Measurements from ENCODE around the gene RSBN1L.

The RSBN1L gene

DNA sequence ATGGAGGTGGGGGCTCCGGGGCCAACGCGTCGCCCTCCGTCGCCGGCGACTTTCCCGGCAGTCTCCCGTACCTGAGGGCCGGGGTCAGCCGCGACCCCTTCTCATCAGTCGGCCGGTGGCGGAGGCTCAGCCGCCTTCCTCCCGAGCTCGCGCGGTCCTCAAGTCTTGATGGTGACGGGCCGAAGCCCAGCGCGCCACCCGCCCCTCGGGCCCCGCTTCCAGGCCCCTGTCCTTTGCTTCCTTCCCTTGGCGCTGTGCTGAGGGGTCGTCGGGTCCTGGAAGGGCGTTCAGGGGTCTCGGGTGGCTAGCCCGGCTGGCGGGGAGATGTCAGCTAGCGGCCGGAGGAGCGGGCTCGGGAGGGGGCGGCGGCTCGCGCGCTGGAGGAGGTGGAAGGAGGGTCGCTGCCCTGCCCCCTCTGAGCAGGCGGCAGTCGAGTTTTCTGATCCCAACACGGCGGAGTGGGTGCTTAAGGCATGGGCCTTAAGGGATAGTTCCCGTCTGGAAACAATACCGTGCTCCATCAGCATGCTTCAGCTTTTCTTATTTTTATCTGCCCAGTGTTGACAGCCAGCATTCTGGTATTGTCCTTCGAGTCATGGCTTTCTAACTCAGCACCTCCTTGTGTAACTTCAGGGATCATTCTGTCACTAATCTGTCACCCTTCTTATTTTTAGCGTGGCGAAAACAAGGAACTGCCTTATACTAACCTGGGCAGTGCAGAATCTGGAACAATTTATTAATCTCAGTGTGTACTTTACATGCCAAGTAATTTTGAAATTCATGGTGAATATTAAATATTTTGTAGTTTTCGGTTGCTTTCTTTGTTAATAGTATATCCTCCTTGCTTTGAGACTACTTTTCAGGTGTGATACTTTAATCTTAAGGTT lies 103.1 kb downstream of the RSBN1L start:
- 3% methylated on average over 55 of the region's 55 CpGs for WGBS, 2 experiments
- Histone ChIP-seq H3K4me3 (ENCODE audit: insufficient read depth, low read depth, low read length) (peak overlapping the region; percentile 94), H3K27ac (ENCODE audit: insufficient read depth, low read depth, low read length, poor library complexity, severe bottlenecking) (peak overlapping the region; percentile 82), H3K4me1 (ENCODE audit: control insufficient read depth, insufficient read depth, low read length) (peaks cover 8% of the 10 kb centered on the region), H3K27me3 (ENCODE audit: control insufficient read depth, insufficient read depth, low read length, poor library complexity, severe bottlenecking) (no peaks in the 10 kb centered on the region), H3K9me3 (ENCODE audit: control insufficient read depth, low read length) (no peaks in the 10 kb centered on the region), H3K36me3 (ENCODE audit: control insufficient read depth, insufficient read depth, low read length) (no peaks in the 10 kb centered on the region)

GRCh38 chr7:77800158-77800557 lies 103.9 kb downstream of the RSBN1L start:
- Histone ChIP-seq H3K27ac (ENCODE audit: insufficient read depth, low read depth, low read length, poor library complexity, severe bottlenecking) (no peak overlapping the region), H3K4me1 (ENCODE audit: control insufficient read depth, insufficient read depth, low read length) (peaks cover 8% of the 10 kb centered on the region), H3K4me3 (ENCODE audit: insufficient read depth, low read depth, low read length) (peak overlapping the region; percentile 94), H3K36me3 (ENCODE audit: control insufficient read depth, insufficient read depth, low read length) (no peaks in the 10 kb centered on the region), H3K9me3 (ENCODE audit: control insufficient read depth, low read length) (no peaks in the 10 kb centered on the region), H3K27me3 (ENCODE audit: control insufficient read depth, insufficient read depth, low read length, poor library complexity, severe bottlenecking) (no peaks in the 10 kb centered on the region)
- 77 to 84% methylated on average over 4 of the region's 4 CpGs for WGBS, 2 experiments

- H3K4me3 ChIP-seq (ENCODE audit: insufficient read depth, low read depth, low read length) = no peak overlapping the region
- H3K36me3 ChIP-seq (ENCODE audit: control insufficient read depth, insufficient read depth, low read length) = no peaks in the 10 kb centered on the region
- WGBS, 2 experiments = 93 to 100% methylated on average over 2 of the region's 2 CpGs
- H3K27ac ChIP-seq (ENCODE audit: insufficient read depth, low read depth, low read length, poor library complexity, severe bottlenecking) = no peak overlapping the region
- H3K27me3 ChIP-seq (ENCODE audit: control insufficient read depth, insufficient read depth, low read length, poor library complexity, severe bottlenecking) = no peaks in the 10 kb centered on the region
- no peaks in the 10 kb centered on the region for H3K9me3 ChIP-seq (ENCODE audit: control insufficient read depth, low read length)
- H3K4me1 ChIP-seq (ENCODE audit: control insufficient read depth, insufficient read depth, low read length) = peaks cover 8% of the 10 kb centered on the region
These were observed 104.5 kb downstream of the RSBN1L start for GRCh38 chr7:77800730-77801129.

- Histone ChIP-seq H3K4me3 (ENCODE audit: insufficient read depth, low read depth, low read length) (no peak overlapping the region), H3K4me1 (ENCODE audit: control insufficient read depth, insufficient read depth, low read length) (peaks cover 8% of the 10 kb centered on the region), H3K27ac (ENCODE audit: insufficient read depth, low read depth, low read length, poor library complexity, severe bottlenecking) (no peak overlapping the region), H3K27me3 (ENCODE audit: control insufficient read depth, insufficient read depth, low read length, poor library complexity, severe bottlenecking) (no peaks in the 10 kb centered on the region), H3K36me3 (ENCODE audit: control insufficient read depth, insufficient read depth, low read length) (no peaks in the 10 kb centered on the region), H3K9me3 (ENCODE audit: control insufficient read depth, low read length) (no peaks in the 10 kb centered on the region)
- WGBS, 2 experiments = 100% methylated on average over 1 to 2 of the region's 2 CpGs
These were observed 106.5 kb downstream of the RSBN1L start for GRCh38 chr7:77802557-77803405.

DNA sequence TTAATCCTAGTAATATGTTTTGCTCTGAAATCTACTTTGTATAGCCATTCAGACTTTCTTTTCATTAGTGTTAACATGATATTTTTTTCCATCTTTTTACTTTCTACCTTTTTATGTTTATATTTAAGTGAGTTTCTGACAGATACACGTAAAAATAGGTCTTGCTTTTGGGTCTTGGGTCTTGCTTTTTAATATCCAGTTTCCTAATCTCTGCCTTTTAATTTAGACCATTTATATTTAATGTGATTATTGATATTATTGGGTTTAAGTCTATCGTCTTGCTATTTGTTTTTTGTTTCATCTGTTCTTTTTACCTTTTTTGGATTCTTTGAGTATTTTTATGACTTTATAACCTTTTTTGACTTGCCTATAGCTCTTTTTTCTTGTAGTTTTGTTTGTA lies 110.2 kb downstream of the RSBN1L start:
- no peak overlapping the region for H3K4me3 ChIP-seq (ENCODE audit: insufficient read depth, low read depth, low read length)
- WGBS, 2 experiments = no CpG with 5 or more reads among the region's 2 CpGs
- H3K27ac ChIP-seq (ENCODE audit: insufficient read depth, low read depth, low read length, poor library complexity, severe bottlenecking) = no peak overlapping the region
- no peaks in the 10 kb centered on the region for H3K36me3 ChIP-seq (ENCODE audit: control insufficient read depth, insufficient read depth, low read length)
- no peaks in the 10 kb centered on the region for H3K4me1 ChIP-seq (ENCODE audit: control insufficient read depth, insufficient read depth, low read length)
- no peaks in the 10 kb centered on the region for H3K27me3 ChIP-seq (ENCODE audit: control insufficient read depth, insufficient read depth, low read length, poor library complexity, severe bottlenecking)
- no peaks in the 10 kb centered on the region for H3K9me3 ChIP-seq (ENCODE audit: control insufficient read depth, low read length)

DNA sequence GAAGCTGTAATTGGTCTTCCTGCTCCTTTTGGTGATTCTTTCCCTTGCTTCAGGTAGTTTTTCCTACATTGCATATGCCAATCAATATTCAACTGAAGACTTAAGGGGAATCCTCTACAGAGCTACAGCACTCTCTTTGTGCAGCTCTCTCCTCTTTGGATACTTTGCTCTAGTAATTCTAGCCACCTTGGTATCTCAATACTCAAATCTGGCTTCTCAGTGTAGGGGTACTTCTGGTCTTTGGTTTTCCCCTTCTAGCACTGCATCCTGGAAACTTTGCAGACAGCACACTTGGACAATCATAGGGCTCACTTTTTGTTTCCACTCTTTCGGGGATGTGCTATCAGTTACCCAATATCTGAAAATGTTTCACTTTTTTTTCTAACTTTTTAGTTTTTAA lies 112.3 kb downstream of the RSBN1L start:
- WGBS, 2 experiments = 91 to 100% methylated on average over 1 of the region's 1 CpG
- Histone ChIP-seq H3K36me3 (ENCODE audit: control insufficient read depth, insufficient read depth, low read length) (no peaks in the 10 kb centered on the region), H3K27ac (ENCODE audit: insufficient read depth, low read depth, low read length, poor library complexity, severe bottlenecking) (no peak overlapping the region), H3K4me3 (ENCODE audit: insufficient read depth, low read depth, low read length) (no peak overlapping the region), H3K4me1 (ENCODE audit: control insufficient read depth, insufficient read depth, low read length) (no peaks in the 10 kb centered on the region), H3K27me3 (ENCODE audit: control insufficient read depth, insufficient read depth, low read length, poor library complexity, severe bottlenecking) (no peaks in the 10 kb centered on the region), H3K9me3 (ENCODE audit: control insufficient read depth, low read length) (no peaks in the 10 kb centered on the region)

GRCh38 chr7:77811516-77812289 lies 115.4 kb downstream of the RSBN1L start:
- Histone ChIP-seq H3K4me3 (ENCODE audit: insufficient read depth, low read depth, low read length) (no peak overlapping the region), H3K36me3 (ENCODE audit: control insufficient read depth, insufficient read depth, low read length) (no peaks in the 10 kb centered on the region), H3K27me3 (ENCODE audit: control insufficient read depth, insufficient read depth, low read length, poor library complexity, severe bottlenecking) (no peaks in the 10 kb centered on the region), H3K4me1 (ENCODE audit: control insufficient read depth, insufficient read depth, low read length) (no peaks in the 10 kb centered on the region), H3K27ac (ENCODE audit: insufficient read depth, low read depth, low read length, poor library complexity, severe bottlenecking) (no peak overlapping the region), H3K9me3 (ENCODE audit: control insufficient read depth, low read length) (no peaks in the 10 kb centered on the region)
- 96 to 97% methylated on average over 2 of the region's 2 CpGs for WGBS, 2 experiments

DNA sequence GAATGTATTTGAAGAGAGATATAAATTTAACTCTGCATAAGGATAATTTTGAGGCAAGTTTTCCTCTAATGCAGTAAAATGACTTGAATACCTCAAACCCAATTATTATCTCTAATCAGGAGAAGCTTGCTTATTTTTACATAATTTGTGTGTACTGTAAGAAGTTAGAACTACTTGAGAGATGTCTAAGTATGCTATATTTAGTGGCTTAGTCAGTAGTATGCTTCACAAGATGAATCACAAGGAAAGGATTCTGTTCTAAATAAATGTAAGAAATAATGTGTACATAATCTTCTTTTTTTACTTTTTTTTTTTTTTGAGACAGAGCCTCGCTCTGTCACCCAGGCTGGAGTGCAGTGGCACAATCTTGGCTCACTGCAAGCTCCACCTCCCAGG lies 116.0 kb downstream of the RSBN1L start:
- H3K4me1 ChIP-seq (ENCODE audit: control insufficient read depth, insufficient read depth, low read length) = no peaks in the 10 kb centered on the region
- no peak overlapping the region for H3K27ac ChIP-seq (ENCODE audit: insufficient read depth, low read depth, low read length, poor library complexity, severe bottlenecking)
- H3K27me3 ChIP-seq (ENCODE audit: control insufficient read depth, insufficient read depth, low read length, poor library complexity, severe bottlenecking) = no peaks in the 10 kb centered on the region
- H3K4me3 ChIP-seq (ENCODE audit: insufficient read depth, low read depth, low read length) = no peak overlapping the region
- H3K9me3 ChIP-seq (ENCODE audit: control insufficient read depth, low read length) = no peaks in the 10 kb centered on the region
- WGBS, 2 experiments = 100% methylated on average over 1 of the region's 1 CpG; no CpG with 5 or more reads in 1 of the 2 experiments
- no peaks in the 10 kb centered on the region for H3K36me3 ChIP-seq (ENCODE audit: control insufficient read depth, insufficient read depth, low read length)

GRCh38 chr7:77813180-77813579 lies 116.9 kb downstream of the RSBN1L start:
- Histone ChIP-seq H3K27ac (ENCODE audit: insufficient read depth, low read depth, low read length, poor library complexity, severe bottlenecking) (no peak overlapping the region), H3K27me3 (ENCODE audit: control insufficient read depth, insufficient read depth, low read length, poor library complexity, severe bottlenecking) (no peaks in the 10 kb centered on the region), H3K4me1 (ENCODE audit: control insufficient read depth, insufficient read depth, low read length) (no peaks in the 10 kb centered on the region), H3K4me3 (ENCODE audit: insufficient read depth, low read depth, low read length) (no peak overlapping the region), H3K9me3 (ENCODE audit: control insufficient read depth, low read length) (no peaks in the 10 kb centered on the region), H3K36me3 (ENCODE audit: control insufficient read depth, insufficient read depth, low read length) (no peaks in the 10 kb centered on the region)
- WGBS, 2 experiments = 95 to 96% methylated on average over 2 of the region's 2 CpGs

DNA sequence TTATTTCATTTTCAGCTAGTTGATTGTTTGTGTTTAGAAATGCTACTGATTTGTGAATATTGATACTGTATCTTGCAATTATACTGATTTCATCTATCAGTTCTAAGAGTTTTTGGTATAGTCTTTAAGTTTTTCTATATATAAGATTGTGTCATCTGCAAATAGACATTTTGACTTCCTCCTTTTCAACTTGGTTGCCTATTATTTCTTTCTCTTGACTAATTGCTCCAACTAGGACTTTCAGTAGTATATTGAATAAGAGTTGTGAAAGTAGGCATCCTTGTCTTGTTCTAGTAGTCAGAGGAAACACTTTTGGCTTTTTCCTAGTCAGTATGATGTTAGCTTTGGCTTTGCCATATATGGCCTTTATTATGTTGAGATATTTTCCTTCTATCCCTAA lies 122.8 kb downstream of the RSBN1L start:
- H3K27me3 ChIP-seq (ENCODE audit: control insufficient read depth, insufficient read depth, low read length, poor library complexity, severe bottlenecking) = no peaks in the 10 kb centered on the region
- no peaks in the 10 kb centered on the region for H3K4me1 ChIP-seq (ENCODE audit: control insufficient read depth, insufficient read depth, low read length)
- H3K4me3 ChIP-seq (ENCODE audit: insufficient read depth, low read depth, low read length) = no peak overlapping the region
- peaks cover 3% of the 10 kb centered on the region for H3K36me3 ChIP-seq (ENCODE audit: control insufficient read depth, insufficient read depth, low read length)
- no peak overlapping the region for H3K27ac ChIP-seq (ENCODE audit: insufficient read depth, low read depth, low read length, poor library complexity, severe bottlenecking)
- H3K9me3 ChIP-seq (ENCODE audit: control insufficient read depth, low read length) = no peaks in the 10 kb centered on the region

Data from ectodermal cell (in vitro differentiated cells).